DND-41 (cell line): ENCODE results near the gene PAX1.

Source experiments
- ATAC-seq: fragments of 200-7000 bp; cut with Tn5 transposase; 3 replicates; pipeline ENCODE4 v1.9.1; 2021; ENCODE audit warnings: low read depth; ENCODE audit not compliant: insufficient read depth
- DNase-seq: peaks from one replicate; pipeline ENCODE4 v3.0.0-alpha.2; 2020
- H2AFZ ChIP-seq: 2 replicates; pipeline ENCODE4 v1.6.0; 2012; ENCODE audit warnings: low read depth, low read length
- H3K27ac ChIP-seq: 2 replicates; pipeline ENCODE4 v1.5.1; 2012; ENCODE audit warnings: low read length, inconsistent platforms
- H3K27me3 ChIP-seq: fragments of 200-600 bp; sonication (generic); 2 replicates; pipeline ENCODE4 v1.6.0; 2012; ENCODE audit warnings: low read length, mild to moderate bottlenecking, inconsistent platforms; ENCODE audit not compliant: insufficient read depth, poor library complexity
- H3K36me3 ChIP-seq: 2 replicates; pipeline ENCODE4 v1.5.1; 2012; ENCODE audit warnings: low read length, inconsistent platforms; ENCODE audit not compliant: insufficient read depth
- H3K4me1 ChIP-seq: 2 replicates; pipeline ENCODE4 v1.5.1; 2012; ENCODE audit warnings: mild to moderate bottlenecking, low read length; ENCODE audit not compliant: insufficient read depth
- H3K4me2 ChIP-seq: 2 replicates; pipeline ENCODE4 v1.6.0; 2012; ENCODE audit warnings: mild to moderate bottlenecking, moderate library complexity, low read length, inconsistent platforms; ENCODE audit not compliant: insufficient read depth
- H3K4me3 ChIP-seq, 2 experiments: fragments of 200-600 bp in 1 of 2; shearing (Covaris generic) in 1 of 2; 2 replicates each; pipeline ENCODE4 v1.5.1; 2012 to 2016; ENCODE audit warnings: inconsistent platforms in 2 of 2, low read length in 2 of 2, mild to moderate bottlenecking in 2 of 2, low read depth in 1 of 2, moderate library complexity in 1 of 2
- H3K79me2 ChIP-seq: 2 replicates; pipeline ENCODE4 v1.6.0; 2012; ENCODE audit warnings: low read length, inconsistent platforms; ENCODE audit not compliant: insufficient read depth
- H3K9ac ChIP-seq: 2 replicates; pipeline ENCODE4 v1.6.0; 2012; ENCODE audit warnings: low read depth, mild to moderate bottlenecking, inconsistent platforms, low read length, moderate library complexity
- H3K9me3 ChIP-seq: 2 replicates; pipeline ENCODE4 v1.5.1; 2012; ENCODE audit warnings: low read length, moderate library complexity, mild to moderate bottlenecking, inconsistent platforms; ENCODE audit not compliant: insufficient read depth, severe bottlenecking
- H4K20me1 ChIP-seq: 2 replicates; pipeline ENCODE4 v1.6.0; 2012; ENCODE audit warnings: low read length; ENCODE audit not compliant: insufficient read depth
- CTCF ChIP-seq: IDR thresholded peaks from 2 replicates; pipeline ENCODE4 v1.5.1; 2012; ENCODE audit warnings: borderline replicate concordance, low read length, moderate library complexity, mild to moderate bottlenecking; ENCODE audit not compliant: poor library complexity, severe bottlenecking; ENCODE audit errors: extremely low read depth
- EZH2 ChIP-seq: IDR thresholded peaks from 3 replicates; pipeline ENCODE4 v1.6.1; 2012; ENCODE audit warnings: borderline replicate concordance, low read depth, mild to moderate bottlenecking, moderate library complexity, low read length, inconsistent platforms; ENCODE audit not compliant: severe bottlenecking

The PAX1 gene

GRCh38 chr20:21699216-21699508 is 6.3 kb upstream of the PAX1 start:
- no peak for TF ChIP-seq CTCF
- no peak for TF ChIP-seq EZH2
- Histone ChIP-seq H3K9me3 (no peaks in the 10 kb centered on the region), H3K36me3 (no peaks in the 10 kb centered on the region), H3K4me1 (no peaks in the 10 kb centered on the region), H2AFZ (no peak overlapping the region), H3K27me3 (peaks cover 5% of the 10 kb centered on the region), H4K20me1 (no peaks in the 10 kb centered on the region), H3K4me3 (no peak overlapping the region), H3K4me2 (no peak overlapping the region), H3K9ac (no peak overlapping the region), H3K27ac (no peak overlapping the region), H3K79me2 (no peaks in the 10 kb centered on the region)
- ATAC-seq = no peak
- no peak for DNase-seq

DNA sequence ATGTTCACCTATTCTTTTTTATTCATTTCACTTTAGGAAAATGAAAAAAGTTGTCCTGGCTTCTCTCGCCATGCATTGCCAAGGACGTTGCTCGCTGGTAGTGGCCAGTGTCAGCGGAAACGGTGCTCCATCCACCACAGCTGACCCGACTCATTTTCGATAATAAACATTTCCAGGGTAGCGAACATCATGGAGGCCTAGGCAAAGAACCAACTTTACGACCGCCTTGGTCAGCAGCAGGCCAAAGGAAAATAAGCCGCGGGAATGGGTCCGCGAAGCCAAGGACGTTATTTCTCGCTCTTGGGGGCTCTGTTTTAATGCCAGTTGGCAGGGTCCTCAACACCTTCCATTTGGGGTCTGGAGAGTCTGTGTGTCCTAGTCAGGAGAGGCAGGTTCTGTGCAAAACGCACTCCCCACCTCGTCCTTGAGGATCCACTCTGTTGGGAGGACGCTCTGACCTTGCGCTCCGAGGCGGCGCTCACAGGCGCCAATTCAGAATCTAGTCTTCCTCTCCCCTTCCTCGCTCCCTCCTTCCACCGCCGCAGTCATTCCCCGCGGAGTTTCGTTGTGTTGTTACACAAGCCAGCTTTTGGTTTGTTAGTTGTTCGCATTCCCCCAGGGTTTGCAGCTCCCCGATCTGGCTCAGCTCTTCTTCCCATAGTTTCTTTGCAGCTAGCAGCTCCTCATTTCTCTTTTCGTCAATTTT is 4.1 kb upstream of the PAX1 start:
- Histone ChIP-seq H3K27me3 (peaks cover 5% of the 10 kb centered on the region), H3K4me2 (no peak overlapping the region), H3K36me3 (no peaks in the 10 kb centered on the region), H2AFZ (no peak overlapping the region), H3K79me2 (no peaks in the 10 kb centered on the region), H3K9me3 (peaks cover 4% of the 10 kb centered on the region), H3K4me3 (no peak overlapping the region), H3K4me1 (no peaks in the 10 kb centered on the region), H3K9ac (no peak overlapping the region), H3K27ac (no peak overlapping the region), H4K20me1 (no peaks in the 10 kb centered on the region)
- DNase-seq (no peak), ATAC-seq (no peak)
- TF ChIP-seq CTCF (no peak), EZH2 (no peak)

- H3K4me1 ChIP-seq = no peaks in the 10 kb centered on the region
- H2AFZ ChIP-seq = no peak overlapping the region
- H3K27ac ChIP-seq = no peak overlapping the region
- H3K4me3 ChIP-seq = no peak overlapping the region
- H3K9ac ChIP-seq = no peak overlapping the region
- no peaks in the 10 kb centered on the region for H3K36me3 ChIP-seq
- DNase-seq (no peak), ATAC-seq (no peak)
- H4K20me1 ChIP-seq = no peaks in the 10 kb centered on the region
- TF ChIP-seq CTCF (no peak), EZH2 (no peak)
- no peaks in the 10 kb centered on the region for H3K79me2 ChIP-seq
- no peak overlapping the region for H3K4me2 ChIP-seq
- H3K9me3 ChIP-seq = peaks cover 4% of the 10 kb centered on the region
- H3K27me3 ChIP-seq = peaks cover 5% of the 10 kb centered on the region
These were observed 3.4 kb upstream of the PAX1 start for GRCh38 chr20:21702016-21702415.
